Neural progenitor cell (in vitro differentiated cells): Measurements from ENCODE around the gene LMNTD1.

Source experiments
- CTCF ChIP-seq: fragments of 200-600 bp; sonication (generic); IDR thresholded peaks from 2 replicates; pipeline ENCODE4 v1.5.1; 2017; ENCODE audit warnings: antibody characterized with exemption, mild to moderate bottlenecking
- EZH2 ChIP-seq: fragments of 200-600 bp; sonication (generic); IDR thresholded peaks from 2 replicates; pipeline ENCODE4 v1.6.1; 2017; ENCODE audit warnings: antibody characterized with exemption, mild to moderate bottlenecking, moderate library complexity
- EZH2phosphoT487 ChIP-seq: fragments of 200-600 bp; sonication (generic); IDR thresholded peaks from 2 replicates; pipeline ENCODE4 v1.6.1; 2017; ENCODE audit warnings: antibody characterized with exemption

DNA sequence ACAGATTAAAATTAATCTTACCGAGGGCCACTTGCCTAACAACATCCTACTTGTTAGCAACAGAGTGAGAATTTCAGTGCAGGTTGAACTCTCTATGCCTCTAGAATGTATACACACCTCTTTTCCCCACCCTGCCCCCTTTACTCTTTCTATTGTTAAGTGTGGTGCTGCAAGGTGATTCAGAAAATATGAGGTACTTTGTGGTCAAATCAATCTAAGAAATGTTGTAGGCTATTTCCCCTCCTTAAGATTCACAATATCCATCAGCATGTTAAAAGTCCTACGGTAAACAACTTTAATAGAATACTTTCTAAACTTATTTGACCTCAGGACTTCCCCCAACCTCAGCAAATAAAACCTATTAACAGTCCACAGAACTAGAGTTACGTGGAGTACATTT is 106.0 kb downstream of the LMNTD1 start:
- no peak for TF ChIP-seq EZH2
- TF ChIP-seq CTCF, result no peak
- TF ChIP-seq EZH2phosphoT487, result no peak
